BLaER1 (cell line): Measurements from ENCODE around the gene POLR1G.
"Not testable (repeated sequence)": the region's sequence is repeated elsewhere in the genome, so short reads cannot be mapped to it uniquely, and the experiment has no call there.

Source experiments
- H3K27ac ChIP-seq: shearing (Covaris generic); formaldehyde crosslinking; 2 replicates; pipeline ENCODE4 v1.8.1; 2022
- H3K27me3 ChIP-seq: shearing (Covaris generic); formaldehyde crosslinking; 2 replicates; pipeline ENCODE4 v1.8.1; 2022
- H3K36me3 ChIP-seq: shearing (Covaris generic); formaldehyde crosslinking; 2 replicates; pipeline ENCODE4 v1.8.1; 2022
- H3K4me1 ChIP-seq: shearing (Covaris generic); formaldehyde crosslinking; 2 replicates; pipeline ENCODE4 v1.8.1; 2022
- H3K4me2 ChIP-seq: shearing (Covaris generic); formaldehyde crosslinking; 2 replicates; pipeline ENCODE4 v1.8.1; 2022
- H3K4me3 ChIP-seq: shearing (Covaris generic); formaldehyde crosslinking; 2 replicates; pipeline ENCODE4 v1.8.1; 2022
- H3K9ac ChIP-seq: shearing (Covaris generic); formaldehyde crosslinking; 2 replicates; pipeline ENCODE4 v1.8.1; 2022
- H3K9me3 ChIP-seq: shearing (Covaris generic); formaldehyde crosslinking; 2 replicates; pipeline ENCODE4 v1.8.1; 2022
- H4K20me1 ChIP-seq: shearing (Covaris generic); formaldehyde crosslinking; 2 replicates; pipeline ENCODE4 v1.8.1; 2022
- Cebpa-rat ChIP-seq: shearing (Covaris generic); IDR thresholded peaks from 2 replicates; pipeline ENCODE4 v1.8.1; 2022

POLR1G gene

GRCh38 chr19:45407091-45407375, 589 bp downstream of the POLR1G start:
- peak overlapping the region; percentile 100 for H3K9ac ChIP-seq
- peak overlapping the region; percentile 100 for H3K27ac ChIP-seq

GRCh38 chr19:45407585-45407984, 1.1 kb downstream of the POLR1G start:
- H4K20me1 ChIP-seq: peaks cover 43% of the 10 kb centered on the region
- peaks cover 34% of the 10 kb centered on the region for H3K36me3 ChIP-seq
- H3K9ac ChIP-seq: peak overlapping the region; percentile 100
- H3K27me3 ChIP-seq: peaks cover 27% of the 10 kb centered on the region
- H3K4me3 ChIP-seq: peak overlapping the region; percentile 93
- H3K9me3 ChIP-seq, H3K27ac ChIP-seq: not testable (repeated sequence)
- peak overlapping the region; percentile 94 for H3K4me2 ChIP-seq
- H3K4me1 ChIP-seq: peaks cover 49% of the 10 kb centered on the region

More at GRCh38 chr19:45407091-45407375, 589 bp downstream of the POLR1G start:
- Histone ChIP-seq H3K9me3 (no peaks in the 10 kb centered on the region), H3K4me3 (peak overlapping the region; percentile 93), H3K36me3 (peaks cover 29% of the 10 kb centered on the region), H3K27me3 (peaks cover 33% of the 10 kb centered on the region), H4K20me1 (peaks cover 48% of the 10 kb centered on the region), H3K4me1 (peaks cover 49% of the 10 kb centered on the region), H3K4me2 (peak overlapping the region; percentile 94)
- no peak for TF ChIP-seq Cebpa-rat

- TF ChIP-seq Cebpa-rat: no peak
- Histone ChIP-seq H3K4me3 (no peak overlapping the region), H3K36me3 (peaks cover 40% of the 10 kb centered on the region), H3K27me3 (peaks cover 22% of the 10 kb centered on the region), H3K4me2 (peak overlapping the region; percentile 94), H3K9ac (peak overlapping the region; percentile 29; the same call in 1 of the 2 replicates), H3K27ac (no peak overlapping the region), H4K20me1 (peaks cover 37% of the 10 kb centered on the region), H3K9me3 (no peaks in the 10 kb centered on the region), H3K4me1 (peaks cover 54% of the 10 kb centered on the region)
These were observed 1.7 kb downstream of the POLR1G start for GRCh38 chr19:45408121-45408520.

- Histone ChIP-seq H3K4me2 (peak overlapping the region; percentile 33), H3K27me3 (peaks cover 13% of the 10 kb centered on the region), H3K36me3 (peaks cover 49% of the 10 kb centered on the region), H4K20me1 (peaks cover 29% of the 10 kb centered on the region), H3K4me3 (no peak overlapping the region), H3K4me1 (peaks cover 60% of the 10 kb centered on the region), H3K27ac (peak overlapping the region; percentile 46; the same call in 1 of the 2 replicates), H3K9ac (peak overlapping the region; percentile 35; the same call in 1 of the 2 replicates), H3K9me3 (no peaks in the 10 kb centered on the region)
- no peak for TF ChIP-seq Cebpa-rat
These were observed 2.5 kb downstream of the POLR1G start for GRCh38 chr19:45408830-45409556.

GRCh38 chr19:45409557-45409920, 3.1 kb downstream of the POLR1G start:
- peak overlapping the region; percentile 35; the same call in 1 of the 2 replicates for H3K9ac ChIP-seq
- H3K27me3 ChIP-seq: peaks cover 7% of the 10 kb centered on the region
- peak overlapping the region; percentile 33 for H3K4me2 ChIP-seq
- peaks cover 23% of the 10 kb centered on the region for H4K20me1 ChIP-seq
- peaks cover 60% of the 10 kb centered on the region for H3K4me1 ChIP-seq
- no peaks in the 10 kb centered on the region for H3K9me3 ChIP-seq
- TF ChIP-seq Cebpa-rat: no peak
- H3K27ac ChIP-seq: no peak overlapping the region; the same call in 1 of the 2 replicates
- no peak overlapping the region for H3K4me3 ChIP-seq
- peaks cover 52% of the 10 kb centered on the region for H3K36me3 ChIP-seq

GRCh38 chr19:45410330-45410729, 3.9 kb downstream of the POLR1G start:
- H4K20me1 ChIP-seq: peaks cover 17% of the 10 kb centered on the region
- H3K4me3 ChIP-seq, H3K27me3 ChIP-seq, H3K27ac ChIP-seq, H3K9me3 ChIP-seq, H3K9ac ChIP-seq: not testable (repeated sequence)
- H3K4me1 ChIP-seq: peaks cover 60% of the 10 kb centered on the region
- H3K36me3 ChIP-seq: peaks cover 58% of the 10 kb centered on the region
- H3K4me2 ChIP-seq: peak overlapping the region; percentile 33

GRCh38 chr19:45413497-45413896, 7.1 kb downstream of the POLR1G start:
- Histone ChIP-seq H3K4me1 (peaks cover 78% of the 10 kb centered on the region), H3K4me3 (no peak overlapping the region), H3K36me3 (peaks cover 79% of the 10 kb centered on the region), H3K4me2 (peak overlapping the region; percentile 80), H3K27ac (peak overlapping the region; percentile 79), H3K9ac (peak overlapping the region; percentile 61), H4K20me1 (peaks cover 9% of the 10 kb centered on the region), H3K9me3 (no peaks in the 10 kb centered on the region), H3K27me3 (no peaks in the 10 kb centered on the region)
- no peak for TF ChIP-seq Cebpa-rat

- Histone ChIP-seq H3K36me3 (peaks cover 69% of the 10 kb centered on the region), H3K4me3 (no peak overlapping the region), H3K27ac (peak overlapping the region; percentile 79), H3K9ac (peak overlapping the region; percentile 61; the same call in 1 of the 2 replicates), H4K20me1 (peaks cover 6% of the 10 kb centered on the region), H3K4me1 (peaks cover 78% of the 10 kb centered on the region), H3K9me3 (no peaks in the 10 kb centered on the region), H3K4me2 (peak overlapping the region; percentile 80), H3K27me3 (no peaks in the 10 kb centered on the region)
- no peak for TF ChIP-seq Cebpa-rat
These were observed 8.0 kb downstream of the POLR1G start for GRCh38 chr19:45414468-45414867.

- Histone ChIP-seq H3K36me3 (peaks cover 69% of the 10 kb centered on the region), H3K27ac (peak overlapping the region; percentile 86)
- no peak for TF ChIP-seq Cebpa-rat
These were observed 10.7 kb downstream of the POLR1G start for GRCh38 chr19:45417151-45417550.

GRCh38 chr19:45418802-45419201, 12.4 kb downstream of the POLR1G start:
- H3K27ac ChIP-seq: peak overlapping the region; percentile 86
- peak overlapping the region; percentile 50 for H3K4me3 ChIP-seq
- peak overlapping the region; percentile 93 for H3K4me2 ChIP-seq
- H3K27me3 ChIP-seq: no peaks in the 10 kb centered on the region
- peaks cover 96% of the 10 kb centered on the region for H3K4me1 ChIP-seq
- peak overlapping the region; percentile 68 for H3K9ac ChIP-seq
- H4K20me1 ChIP-seq: peaks cover 16% of the 10 kb centered on the region
- H3K36me3 ChIP-seq: peaks cover 52% of the 10 kb centered on the region
- TF ChIP-seq Cebpa-rat: no peak
- H3K9me3 ChIP-seq: no peaks in the 10 kb centered on the region

More at GRCh38 chr19:45417151-45417550, 10.7 kb downstream of the POLR1G start:
- peak overlapping the region; percentile 53 for H3K9ac ChIP-seq
- peaks cover 95% of the 10 kb centered on the region for H3K4me1 ChIP-seq
- H3K4me3 ChIP-seq: no peak overlapping the region
- peak overlapping the region; percentile 93 for H3K4me2 ChIP-seq
- peaks cover 6% of the 10 kb centered on the region for H4K20me1 ChIP-seq
- no peaks in the 10 kb centered on the region for H3K9me3 ChIP-seq
- H3K27me3 ChIP-seq: no peaks in the 10 kb centered on the region
